ENCODE measurements around the gene PCSK2. TPM values are rescaled to one million over a fixed set of nuclear protein-coding genes. Genes with fewer than 3 reads are reported as not detected.

PCSK2 gene
- total RNA-seq, 4 donors from 2014 or later, result 0.64 to 4.1 (median 1.4) TPM; not detected in 1

GRCh38 chr20:17470521-17470920 lies 243.7 kb downstream of the PCSK2 start:
- intact Hi-C loops (cut with DNase I; ENCODE audit: low total_unique reads) (no loop called here), in situ Hi-C loops (cut with MboI; ENCODE audit: low pct_ligation_motif_present in 1 of 4, low pct_unique_long_range_greater_than_20kb in 1 of 4, low sequenced_read_pairs in 3 of 4) (no loop called here)
- Histone ChIP-seq H3K36me3 (no peaks in the 10 kb centered on the region), H3K4me1 (no peaks in the 10 kb centered on the region), H3K27me3 (no peaks in the 10 kb centered on the region), H3K27ac (no peak overlapping the region), H3K9me3 (no peaks in the 10 kb centered on the region), H3K4me3 (no peak overlapping the region)
- WGBS, 2 donors (ENCODE audit: low coverage in 1 of 2), result 76 to 88% methylated on average over 3 to 5 of the region's 5 CpGs
- no peak for DNase-seq
- TF ChIP-seq POLR2A (IDR thresholded peaks at IDR 0.05) (no peak), POLR2AphosphoS5 (IDR thresholded peaks at IDR 0.05) (no peak), EP300 (IDR thresholded peaks at IDR 0.05; ENCODE audit: low read depth) (no peak), CTCF (IDR thresholded peaks at IDR 0.05) (no peak)

- no peak overlapping the region for H3K27ac ChIP-seq
- no peaks in the 10 kb centered on the region for H3K27me3 ChIP-seq
- intact Hi-C loops (cut with DNase I; ENCODE audit: low total_unique reads), result no loop called here
- H3K4me1 ChIP-seq, result no peaks in the 10 kb centered on the region
- no peaks in the 10 kb centered on the region for H3K9me3 ChIP-seq
- DNase-seq, result no peak
- no peak for TF ChIP-seq POLR2A (IDR thresholded peaks at IDR 0.05)
- H3K4me3 ChIP-seq, result no peak overlapping the region
- WGBS, 2 donors (ENCODE audit: low coverage in 1 of 2), result 86 to 92% methylated on average over 7 to 9 of the region's 9 CpGs
- H3K36me3 ChIP-seq, result no peaks in the 10 kb centered on the region
- in situ Hi-C loops (cut with MboI; ENCODE audit: low pct_ligation_motif_present in 1 of 4, low pct_unique_long_range_greater_than_20kb in 1 of 4, low sequenced_read_pairs in 3 of 4), result no loop called here
These were observed 244.1 kb downstream of the PCSK2 start for GRCh38 chr20:17470973-17471372.

- no peaks in the 10 kb centered on the region for H3K27me3 ChIP-seq
- in situ Hi-C loops (cut with MboI; ENCODE audit: low pct_ligation_motif_present in 1 of 4, low pct_unique_long_range_greater_than_20kb in 1 of 4, low sequenced_read_pairs in 3 of 4) (no loop called here), intact Hi-C loops (cut with DNase I; ENCODE audit: low total_unique reads) (no loop called here)
- DNase-seq, result no peak
- no peaks in the 10 kb centered on the region for H3K4me1 ChIP-seq
- no peak overlapping the region for H3K4me3 ChIP-seq
- no peaks in the 10 kb centered on the region for H3K36me3 ChIP-seq
- no peaks in the 10 kb centered on the region for H3K9me3 ChIP-seq
- TF ChIP-seq POLR2A (IDR thresholded peaks at IDR 0.05) (no peak), EP300 (IDR thresholded peaks at IDR 0.05; ENCODE audit: low read depth) (no peak), CTCF (IDR thresholded peaks at IDR 0.05) (no peak), POLR2AphosphoS5 (IDR thresholded peaks at IDR 0.05) (no peak)
- no peak overlapping the region for H3K27ac ChIP-seq
- 78 to 100% methylated on average over 1 to 10 of the region's 10 CpGs for WGBS, 2 donors (ENCODE audit: low coverage in 1 of 2)
These were observed 244.9 kb downstream of the PCSK2 start for GRCh38 chr20:17471606-17472187.

DNA sequence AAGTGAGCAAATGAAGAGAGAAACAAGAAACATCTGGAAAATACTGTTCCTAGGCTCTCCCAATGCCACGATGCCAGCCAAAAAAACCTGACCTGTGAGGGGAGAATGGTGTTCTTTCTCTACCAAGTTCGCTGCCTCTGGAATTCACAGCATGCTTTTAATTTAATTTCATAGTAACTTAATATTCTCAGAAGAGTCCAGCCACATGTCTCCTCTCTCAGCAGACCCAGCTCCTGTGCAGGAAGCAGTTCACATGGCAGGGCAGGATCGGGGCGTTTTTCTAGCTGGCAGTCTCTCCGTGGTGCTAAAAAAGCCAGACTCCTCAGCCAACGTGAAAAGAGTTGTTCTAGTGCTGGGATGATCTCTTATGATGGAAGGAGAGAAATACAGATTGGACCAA lies 246.8 kb downstream of the PCSK2 start:
- no peaks in the 10 kb centered on the region for H3K9me3 ChIP-seq
- H3K27me3 ChIP-seq, result no peaks in the 10 kb centered on the region
- H3K4me1 ChIP-seq, result no peaks in the 10 kb centered on the region
- in situ Hi-C loops (cut with MboI; ENCODE audit: low pct_ligation_motif_present in 1 of 4, low pct_unique_long_range_greater_than_20kb in 1 of 4, low sequenced_read_pairs in 3 of 4), result no loop called here
- no peak overlapping the region for H3K27ac ChIP-seq
- WGBS, 2 donors (ENCODE audit: low coverage in 1 of 2), result 77 to 93% methylated on average over 2 to 6 of the region's 6 CpGs
- no peaks in the 10 kb centered on the region for H3K36me3 ChIP-seq
- no peak for DNase-seq
- no peak overlapping the region for H3K4me3 ChIP-seq
- no peak for TF ChIP-seq CTCF (IDR thresholded peaks at IDR 0.05)
- no peak for TF ChIP-seq POLR2A (IDR thresholded peaks at IDR 0.05)
- TF ChIP-seq POLR2AphosphoS5 (IDR thresholded peaks at IDR 0.05), result no peak
- no peak for TF ChIP-seq EP300 (IDR thresholded peaks at IDR 0.05; ENCODE audit: low read depth)
- intact Hi-C loops (cut with DNase I; ENCODE audit: low total_unique reads), result no loop called here

DNA sequence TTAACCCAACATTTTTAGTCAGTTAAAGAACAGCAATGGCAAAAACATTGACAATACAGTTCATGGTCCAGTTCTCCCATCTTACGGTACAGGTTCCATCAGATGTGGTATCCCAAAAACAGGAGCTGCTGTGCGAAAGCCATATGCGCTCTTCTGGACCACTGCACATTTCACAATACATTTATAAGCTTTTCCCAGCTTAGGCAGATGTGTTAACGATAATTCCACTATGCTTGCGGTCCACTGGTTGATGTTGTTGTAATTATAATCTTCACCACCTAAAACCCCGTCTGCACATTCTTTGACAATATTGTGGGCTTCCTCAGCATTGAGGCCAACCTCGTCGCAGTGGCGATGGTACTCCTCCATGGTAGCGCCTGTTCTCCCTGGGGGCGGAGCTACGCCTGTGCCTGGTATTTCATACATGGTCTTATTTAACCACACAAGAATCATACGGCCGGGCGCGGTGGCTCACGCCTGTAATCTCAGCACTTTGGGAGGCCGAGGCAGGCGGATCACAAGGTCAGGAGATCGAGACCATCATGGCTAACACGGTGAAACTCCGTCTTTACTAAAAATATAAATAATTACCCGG lies 252.3 kb downstream of the PCSK2 start:
- no peak for TF ChIP-seq EP300 (IDR thresholded peaks at IDR 0.05; ENCODE audit: low read depth)
- TF ChIP-seq POLR2A (IDR thresholded peaks at IDR 0.05), result no peak
- TF ChIP-seq CTCF (IDR thresholded peaks at IDR 0.05), result no peak
- TF ChIP-seq POLR2AphosphoS5 (IDR thresholded peaks at IDR 0.05), result no peak
- Histone ChIP-seq H3K27ac (no peak overlapping the region), H3K9me3 (no peaks in the 10 kb centered on the region), H3K27me3 (peaks cover 10% of the 10 kb centered on the region), H3K4me3 (no peak overlapping the region), H3K4me1 (no peaks in the 10 kb centered on the region), H3K36me3 (no peaks in the 10 kb centered on the region)
- in situ Hi-C loops (cut with MboI; ENCODE audit: low pct_ligation_motif_present in 1 of 4, low pct_unique_long_range_greater_than_20kb in 1 of 4, low sequenced_read_pairs in 3 of 4) (no loop called here), intact Hi-C loops (cut with DNase I; ENCODE audit: low total_unique reads) (no loop called here)
- WGBS, 2 donors (ENCODE audit: low coverage in 1 of 2), result 93 to 98% methylated on average over 11 to 23 of the region's 23 CpGs
- no peak for DNase-seq

Measured in transverse colon (tissue), 4 donors.